ENCODE data around the gene TMEM158. TPM values are rescaled to one million over a fixed set of nuclear protein-coding genes. Genes with fewer than 3 reads are reported as not detected.

TMEM158 gene
- total and polyA plus RNA-seq, 2 of the 8 experiments (the other 6 are each of a cell fraction or from before 2014, with no cell fraction given): 6.8 to 30.3 TPM

DNA sequence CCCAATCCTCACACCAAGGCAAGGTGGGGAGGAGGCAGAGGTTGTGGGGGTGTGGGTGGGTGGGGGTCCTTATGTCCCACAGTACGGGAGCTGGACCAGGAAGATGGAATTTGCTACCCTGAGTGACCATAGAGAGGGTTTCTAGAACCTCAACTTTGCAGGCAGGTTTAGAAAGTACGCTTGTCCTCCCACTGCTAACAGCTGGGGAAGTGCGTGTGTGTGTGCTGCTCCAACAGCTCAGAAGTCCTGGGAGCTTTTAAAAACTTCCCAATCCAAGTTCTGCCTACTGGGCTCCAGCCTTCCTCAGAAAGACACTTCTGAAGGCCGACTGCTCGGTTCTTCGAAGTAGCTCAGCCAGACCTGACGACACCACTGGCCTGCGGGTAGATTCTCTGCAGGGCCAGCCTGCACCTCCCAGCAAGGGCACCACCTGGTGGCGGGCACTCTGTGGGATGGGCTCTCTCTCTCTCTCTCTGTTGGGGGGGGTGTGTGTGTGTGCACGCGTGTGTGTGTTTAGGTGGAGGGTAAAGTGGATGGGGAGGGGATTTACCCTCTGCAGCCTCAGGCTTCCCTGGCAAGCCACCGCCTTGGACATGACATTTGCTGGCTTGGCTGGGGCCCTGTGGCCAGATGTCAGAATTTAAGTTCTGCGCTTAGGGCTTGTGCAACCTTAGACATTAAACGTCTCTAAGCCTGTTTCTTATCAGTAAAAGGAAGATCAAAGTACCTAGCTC is 15.6 kb downstream of the TMEM158 start (continued):
- TF ChIP-seq, protein P1, sequence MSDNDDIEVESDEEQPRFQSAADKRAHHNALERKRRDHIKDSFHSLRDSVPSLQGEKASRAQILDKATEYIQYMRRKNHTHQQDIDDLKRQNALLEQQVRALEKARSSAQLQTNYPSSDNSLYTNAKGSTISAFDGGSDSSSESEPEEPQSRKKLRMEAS (IDR thresholded peaks at IDR 0.05): 0 out of 2 replicates have a peak, but pooled peaks have one; percentile 29

Data from H1 (cell line).